ENCODE results near the gene CCNY. TPM values are rescaled to one million over a fixed set of nuclear protein-coding genes. Genes with fewer than 3 reads are reported as not detected.
"Not testable (repeated sequence)": the region's sequence is repeated elsewhere in the genome, so short reads cannot be mapped to it uniquely, and the experiment has no call there.

CCNY gene
- total RNA-seq, 1 experiment from 2014 or later, result 28.4 TPM

GRCh38 chr10:35354257-35354656 is 17.9 kb downstream of the CCNY start:
- not testable (repeated sequence) for DNase-seq (ENCODE audit: low spot score)

GRCh38 chr10:35355971-35356724 is 19.8 kb downstream of the CCNY start:
- DNase-seq (ENCODE audit: low spot score), result no peak

- no peak for DNase-seq (ENCODE audit: low spot score)
These were observed 20.4 kb downstream of the CCNY start for GRCh38 chr10:35356725-35357092.

- no peak for DNase-seq (ENCODE audit: low spot score)
These were observed 22.7 kb downstream of the CCNY start for GRCh38 chr10:35359056-35359455.

GRCh38 chr10:35359873-35360272 is 23.6 kb downstream of the CCNY start:
- no peak for DNase-seq (ENCODE audit: low spot score)

- DNase-seq (ENCODE audit: low spot score), result no peak
These were observed 26.5 kb downstream of the CCNY start for GRCh38 chr10:35362701-35363350.

GRCh38 chr10:35363587-35363986 is 27.3 kb downstream of the CCNY start:
- DNase-seq (ENCODE audit: low spot score), result no peak

- peak; percentile 63 for DNase-seq (ENCODE audit: low spot score)
These were observed 28.5 kb downstream of the CCNY start for GRCh38 chr10:35364808-35365207.

- DNase-seq (ENCODE audit: low spot score), result no peak
These were observed 29.7 kb downstream of the CCNY start for GRCh38 chr10:35365994-35366393.

GRCh38 chr10:35367107-35367859 is 31.0 kb downstream of the CCNY start:
- no peak for DNase-seq (ENCODE audit: low spot score)

GRCh38 chr10:35367982-35368381 is 31.7 kb downstream of the CCNY start:
- no peak for DNase-seq (ENCODE audit: low spot score)

- no peak for DNase-seq (ENCODE audit: low spot score)
These were observed 32.3 kb downstream of the CCNY start for GRCh38 chr10:35368485-35369048.

- no peak for DNase-seq (ENCODE audit: low spot score)
These were observed 32.8 kb downstream of the CCNY start for GRCh38 chr10:35369049-35369611.

GRCh38 chr10:35371731-35372130 is 35.4 kb downstream of the CCNY start:
- DNase-seq (ENCODE audit: low spot score), result no peak

GRCh38 chr10:35372329-35372728 is 36.0 kb downstream of the CCNY start:
- no peak for DNase-seq (ENCODE audit: low spot score)

GRCh38 chr10:35375091-35375765 is 38.9 kb downstream of the CCNY start:
- DNase-seq (ENCODE audit: low spot score), result no peak

GRCh38 chr10:35377050-35377728 is 40.9 kb downstream of the CCNY start:
- DNase-seq (ENCODE audit: low spot score), result no peak

GRCh38 chr10:35378541-35379210 is 42.4 kb downstream of the CCNY start:
- DNase-seq (ENCODE audit: low spot score), result no peak

GRCh38 chr10:35379226-35380137 is 43.2 kb downstream of the CCNY start:
- no peak for DNase-seq (ENCODE audit: low spot score)
